GM12892 (cell line): ENCODE results near the gene ZFHX3.

Experiments used
- POLR2A ChIP-seq: IDR thresholded peaks from 2 replicates; pipeline ENCODE4 v1.6.1; 2011; ENCODE audit warnings: low read depth, low read length, control low read depth
- POLR2AphosphoS5 ChIP-seq: IDR thresholded peaks from 2 replicates; pipeline ENCODE4 v1.6.1; 2011; ENCODE audit warnings: low read depth, low read length, control low read depth

- TF ChIP-seq POLR2A (no peak), POLR2AphosphoS5 (no peak)
Measured at GRCh38 chr16:72958522-72959076, 89.3 kb downstream of the ZFHX3 start.
